Activated naive CD4-positive, alpha-beta T cell treated with anti-CD3 and anti-CD28 coated beads, Interleukin-2, amount 50 U/mL, for 72 hours (primary cell): ENCODE results near the gene ATG12. TPM values are rescaled to one million over a fixed set of nuclear protein-coding genes. Genes with fewer than 3 reads are reported as not detected.
"Not testable (repeated sequence)": the region's sequence is repeated elsewhere in the genome, so short reads cannot be mapped to it uniquely, and the experiment has no call there.

Experiments used
- ATAC-seq, 2 donors: fragments of 150-1000 bp; cut with Tn5 transposase; 2 replicates each; pipeline ENCODE4 v1.10.0; 2021; ENCODE audit warnings: mild to moderate bottlenecking in 2 of 2, moderate library complexity in 2 of 2
- DNase-seq, 2 donors: peaks; one replicate each; pipeline ENCODE4 v3.0.0; 2021 to 2022; ENCODE audit warnings: low spot score in 2 of 2
- H3K27ac Mint-ChIP-seq, 2 donors: one replicate each; pipeline ENCODE4 v1.8.0; 2022; ENCODE audit warnings: mild to moderate bottlenecking in 2 of 2, mixed read lengths in 2 of 2
- H3K36me3 Mint-ChIP-seq, 2 donors: one replicate each; pipeline ENCODE4 v1.8.0; 2022; ENCODE audit warnings: mixed read lengths in 2 of 2
- H3K9me3 Mint-ChIP-seq, 2 donors: one replicate each; pipeline ENCODE4 v1.8.0; 2022; ENCODE audit warnings: mixed read lengths in 2 of 2
- total RNA-seq, 2 donors: library from RNA; stranded (reverse); gene quantifications; one replicate each; pipeline ENCODE4 v1.2.3, GENCODE V29; 2022

ATG12 gene
- 10 to 100 TPM; 45.3 to 59.0 TPM for total RNA-seq

- H3K36me3 Mint-ChIP-seq, result peaks cover 10 to 18% of the 10 kb centered on the region in 2 donors
- peak within 1 kb of the TSS; percentile 98 for H3K27ac Mint-ChIP-seq
- DNase-seq, result peak; percentile 89 to 90
- H3K9me3 Mint-ChIP-seq, result no peaks in the 10 kb centered on the region
- ATAC-seq, result peak; percentile 89 to 91
These were observed at the start of gene ATG12, which contains the start of gene AP3S1 for GRCh38 chr5:115841382-115842088. Gene ATG12, minus strand, starts transcription at chr5:115841565. Its CDS starts 13 bp downstream, at chr5:115841552. Gene AP3S1, plus strand, starts transcription at chr5:115841935. Its CDS starts 103 bp downstream, at chr5:115842038.

DNA sequence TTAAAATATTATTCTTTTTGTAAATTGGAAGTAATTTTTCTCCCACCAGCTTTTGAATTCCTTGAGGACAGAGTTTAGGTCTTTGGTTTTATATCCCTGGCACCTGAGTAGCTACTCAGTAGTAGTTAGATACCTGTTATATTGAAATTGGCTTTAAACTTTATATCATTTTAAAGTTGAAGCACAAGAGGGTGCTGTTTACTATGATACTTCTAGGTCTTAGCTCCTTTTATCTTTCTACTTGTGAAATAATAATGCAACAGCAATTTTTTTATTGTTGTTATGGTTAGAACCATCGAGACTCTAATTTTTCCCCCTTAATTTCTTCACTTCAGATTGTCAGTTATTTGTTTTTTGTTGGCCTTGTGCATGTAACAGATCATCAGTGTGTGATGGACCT, 46.7 kb upstream of the ATG12 start:
- Mint-ChIP-seq H3K36me3 (no peaks in the 10 kb centered on the region), H3K9me3 (no peaks in the 10 kb centered on the region), H3K27ac (no peak overlapping the region)
- ATAC-seq (no peak), DNase-seq (no peak)

- not testable (repeated sequence) for DNase-seq, H3K9me3 Mint-ChIP-seq, ATAC-seq, H3K27ac Mint-ChIP-seq
- H3K36me3 Mint-ChIP-seq, result peaks cover 14 to 24% of the 10 kb centered on the region in 2 donors
These were observed 43.8 kb upstream of the ATG12 start for GRCh38 chr5:115885208-115885607.

- DNase-seq (no peak), ATAC-seq (no peak)
- no peak overlapping the region for H3K27ac Mint-ChIP-seq
- H3K36me3 Mint-ChIP-seq, result peaks cover 17 to 29% of the 10 kb centered on the region in 2 donors
- peaks cover 0 to 9% of the 10 kb centered on the region in 2 donors for H3K9me3 Mint-ChIP-seq
These were observed 43.3 kb upstream of the ATG12 start for GRCh38 chr5:115884704-115885103.

GRCh38 chr5:115882434-115882833, 41.1 kb upstream of the ATG12 start:
- H3K36me3 Mint-ChIP-seq, result peaks cover 22 to 49% of the 10 kb centered on the region in 2 donors
- not testable (repeated sequence) for ATAC-seq

DNA sequence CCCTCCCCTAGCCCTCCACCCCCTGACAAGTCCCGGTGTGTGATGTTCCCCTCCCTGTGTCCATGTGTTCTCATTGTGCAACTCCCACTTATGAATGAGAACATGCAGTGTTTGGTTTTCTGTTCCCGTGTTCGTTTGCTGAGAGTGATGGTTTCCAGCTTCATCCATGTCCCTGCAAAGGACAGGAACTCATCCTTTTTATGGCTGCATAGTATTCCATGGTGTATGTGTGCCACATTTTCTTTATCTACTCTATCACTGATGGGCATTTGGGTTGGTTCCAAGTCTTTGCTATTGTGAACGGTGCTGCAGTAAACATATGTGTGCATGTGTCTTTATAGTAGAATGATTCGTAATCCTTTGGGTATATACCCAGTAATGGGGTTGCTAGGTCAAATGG, 36.0 kb upstream of the ATG12 start:
- not testable (repeated sequence) for H3K9me3 Mint-ChIP-seq, DNase-seq, H3K27ac Mint-ChIP-seq, ATAC-seq
- H3K36me3 Mint-ChIP-seq, result peaks cover 29 to 67% of the 10 kb centered on the region in 2 donors

More at GRCh38 chr5:115882434-115882833, 41.1 kb upstream of the ATG12 start:
- not testable (repeated sequence) for DNase-seq, H3K27ac Mint-ChIP-seq, H3K9me3 Mint-ChIP-seq

- ATAC-seq (no peak), DNase-seq (no peak)
- Mint-ChIP-seq H3K27ac (no peak overlapping the region), H3K36me3 (peaks cover 32 to 56% of the 10 kb centered on the region in 2 donors), H3K9me3 (no peaks in the 10 kb centered on the region)
These were observed 34.1 kb upstream of the ATG12 start for GRCh38 chr5:115875447-115875846.

DNA sequence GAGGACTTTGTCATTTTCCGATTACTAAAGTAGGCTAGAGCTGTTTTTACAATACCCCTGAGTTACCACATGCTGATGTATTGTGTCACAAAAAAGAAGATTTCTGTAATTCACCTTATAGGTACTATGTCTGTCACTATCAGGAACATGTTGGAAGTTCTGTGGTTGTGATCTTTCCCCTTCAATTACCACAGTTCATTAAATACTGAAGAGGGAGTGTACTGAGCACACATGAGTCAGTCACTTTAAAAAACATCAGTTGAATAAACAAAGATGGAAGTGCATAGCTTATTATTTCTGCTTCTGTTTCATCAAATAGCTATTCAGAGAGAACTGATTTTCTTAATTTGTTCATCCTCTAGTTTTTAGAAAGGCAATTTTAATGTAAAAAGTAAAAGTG, 32.0 kb upstream of the ATG12 start:
- Mint-ChIP-seq H3K27ac (no peak overlapping the region), H3K36me3 (peaks cover 22 to 37% of the 10 kb centered on the region in 2 donors), H3K9me3 (no peaks in the 10 kb centered on the region)
- no peak for ATAC-seq
- DNase-seq, result no peak

DNA sequence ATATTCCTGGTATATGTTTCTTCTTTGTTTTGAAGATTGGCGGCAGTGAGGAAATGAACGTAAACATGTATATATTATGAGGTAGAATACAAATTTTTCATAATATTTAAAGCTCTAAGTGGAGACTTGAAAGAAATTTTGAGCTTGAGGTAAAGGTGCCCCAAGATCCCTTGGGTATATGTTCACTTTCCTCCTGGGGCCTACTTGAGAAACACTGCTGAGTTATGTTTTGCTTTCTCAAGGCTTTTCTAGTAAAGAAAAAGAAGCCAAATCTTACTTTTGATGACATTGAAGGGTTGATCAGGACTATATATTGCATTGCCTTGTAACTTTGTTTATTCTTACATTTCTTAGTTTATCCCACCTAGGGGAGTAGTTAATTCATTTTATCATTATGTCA, 31.1 kb upstream of the ATG12 start:
- ATAC-seq (no peak), DNase-seq (no peak)
- Mint-ChIP-seq H3K36me3 (peaks cover 22 to 28% of the 10 kb centered on the region in 2 donors), H3K9me3 (no peaks in the 10 kb centered on the region), H3K27ac (no peak overlapping the region)

GRCh38 chr5:115869256-115869795, 28.0 kb upstream of the ATG12 start:
- H3K9me3 Mint-ChIP-seq, result no peaks in the 10 kb centered on the region
- no peak for ATAC-seq
- no peak overlapping the region for H3K27ac Mint-ChIP-seq
- no peak for DNase-seq
- H3K36me3 Mint-ChIP-seq, result peaks cover 12 to 16% of the 10 kb centered on the region in 2 donors

- H3K9me3 Mint-ChIP-seq, result no peaks in the 10 kb centered on the region
- DNase-seq, result no peak
- peaks cover 5% of the 10 kb centered on the region in 2 donors for H3K36me3 Mint-ChIP-seq
- H3K27ac Mint-ChIP-seq, result no peak overlapping the region
- ATAC-seq, result no peak
These were observed 18.0 kb upstream of the ATG12 start for GRCh38 chr5:115859378-115859777.

- Mint-ChIP-seq H3K9me3 (no peaks in the 10 kb centered on the region), H3K36me3 (peaks cover 12% of the 10 kb centered on the region in 2 donors), H3K27ac (no peak overlapping the region)
- DNase-seq, result no peak
- ATAC-seq, result no peak
These were observed 17.0 kb upstream of the ATG12 start for GRCh38 chr5:115858396-115858795.

- peaks cover 13 to 17% of the 10 kb centered on the region in 2 donors for H3K36me3 Mint-ChIP-seq
- no peak overlapping the region for H3K27ac Mint-ChIP-seq
These were observed 16.4 kb upstream of the ATG12 start for GRCh38 chr5:115857626-115858349.

GRCh38 chr5:115857057-115857479, 15.7 kb upstream of the ATG12 start:
- no peak overlapping the region for H3K27ac Mint-ChIP-seq
- peaks cover 13 to 17% of the 10 kb centered on the region in 2 donors for H3K36me3 Mint-ChIP-seq
- no peaks in the 10 kb centered on the region for H3K9me3 Mint-ChIP-seq
- no peak for ATAC-seq
- DNase-seq, result no peak

More at GRCh38 chr5:115857626-115858349, 16.4 kb upstream of the ATG12 start:
- DNase-seq (no peak), ATAC-seq (no peak)
- no peaks in the 10 kb centered on the region for H3K9me3 Mint-ChIP-seq

GRCh38 chr5:115855959-115856358, 14.6 kb upstream of the ATG12 start:
- ATAC-seq, result no peak
- H3K27ac Mint-ChIP-seq, result no peak overlapping the region

DNA sequence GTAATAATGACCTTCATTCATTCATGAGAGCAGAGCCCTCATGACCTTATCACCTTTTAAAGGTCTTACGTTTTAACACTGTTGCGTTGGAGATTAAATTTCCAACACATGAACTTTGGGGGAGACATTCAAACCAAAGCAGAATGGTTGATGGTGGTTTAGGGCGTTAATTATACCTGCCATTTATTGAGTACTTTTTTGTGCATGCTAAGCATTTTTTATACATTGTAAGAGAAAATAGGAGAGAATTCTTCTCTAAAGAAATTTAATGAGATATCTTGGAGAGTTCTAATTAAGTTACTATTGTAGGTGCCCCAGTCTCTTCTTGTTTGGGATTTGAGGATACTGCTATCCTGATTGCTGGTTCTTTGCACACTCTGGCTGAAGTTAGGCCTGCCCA, 12.8 kb upstream of the ATG12 start:
- Mint-ChIP-seq H3K9me3 (no peaks in the 10 kb centered on the region), H3K27ac (no peak overlapping the region), H3K36me3 (peaks cover 7 to 11% of the 10 kb centered on the region in 2 donors)
- DNase-seq (no peak), ATAC-seq (no peak)

More at GRCh38 chr5:115855959-115856358, 14.6 kb upstream of the ATG12 start:
- DNase-seq, result no peak
- Mint-ChIP-seq H3K36me3 (peaks cover 10 to 13% of the 10 kb centered on the region in 2 donors), H3K9me3 (no peaks in the 10 kb centered on the region)
